ENCODE measurements around the gene CUX1. TPM values are rescaled to one million over a fixed set of nuclear protein-coding genes. Genes with fewer than 3 reads are reported as not detected.

The CUX1 gene
- total RNA-seq, 4 donors from 2014 or later = 40.0 to 55.9 (median 47.3) TPM

DNA sequence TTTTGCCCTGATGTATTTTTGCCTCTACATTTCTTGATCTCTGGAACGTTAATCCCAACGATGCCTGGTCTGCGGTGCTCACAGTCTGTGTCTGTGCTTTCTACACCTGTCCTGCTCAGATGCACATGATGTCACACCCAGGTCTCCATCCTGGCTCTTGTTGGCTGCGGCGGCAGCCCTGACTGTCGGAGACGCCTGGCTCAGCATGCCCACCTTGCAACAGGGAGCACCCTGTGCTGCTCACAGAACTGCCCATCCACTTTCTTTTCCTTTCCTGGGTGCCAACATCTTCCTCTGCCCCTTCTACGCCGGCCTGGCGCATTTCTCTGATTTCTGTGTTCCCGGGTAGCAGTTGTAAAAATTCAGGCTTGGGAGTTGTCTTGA, 106.2 kb downstream of the CUX1 start:
- WGBS, 2 donors = 89 to 95% methylated on average over 7 to 11 of the region's 11 CpGs

DNA sequence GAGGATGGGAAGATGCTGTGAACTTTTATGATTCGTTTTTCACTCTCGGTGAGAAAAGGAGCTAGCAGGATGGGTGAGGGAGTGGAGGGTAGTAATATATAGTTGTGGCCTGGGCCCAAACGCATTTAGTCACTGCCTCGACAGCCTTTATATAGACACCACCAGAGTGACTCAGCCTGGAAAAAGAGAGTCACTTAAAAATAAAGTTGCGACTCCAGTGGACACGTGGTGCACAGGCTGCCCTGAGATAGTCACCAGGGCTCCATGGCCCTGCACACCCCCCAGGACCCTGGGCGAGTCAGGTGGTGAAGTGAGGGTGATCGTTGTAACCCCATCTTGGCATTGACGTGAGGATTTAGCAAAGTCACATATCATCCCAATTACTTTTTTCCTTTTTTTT, 106.7 kb downstream of the CUX1 start:
- TF ChIP-seq CTCF (IDR thresholded peaks at IDR 0.05) = no peak
- no peak for TF ChIP-seq POLR2A (IDR thresholded peaks at IDR 0.05)
- no peak overlapping the region for H3K4me3 ChIP-seq
- H3K9me3 ChIP-seq = no peaks in the 10 kb centered on the region
- WGBS, 2 donors = 62 to 64% methylated on average over 9 of the region's 9 CpGs
- H3K4me1 ChIP-seq = peaks cover 0 to 9% (median 0%) of the 10 kb centered on the region in 3 donors
- H3K27me3 ChIP-seq = no peaks in the 10 kb centered on the region
- no peak for DNase-seq
- peaks cover 0 to 7% (median 5%) of the 10 kb centered on the region in 3 donors for H3K36me3 ChIP-seq
- intact Hi-C loops (cut with DNase I) = no loop called here
- peak overlapping the region in 2 of 4 donors; percentile 36 to 44 for H3K27ac ChIP-seq

More for the DNA sequence above, 106.2 kb downstream of the CUX1 start:
- Histone ChIP-seq H3K27me3 (no peaks in the 10 kb centered on the region), H3K27ac (peak overlapping the region in 2 of 4 donors; percentile 36 to 44), H3K4me1 (peaks cover 0 to 9% (median 0%) of the 10 kb centered on the region in 3 donors), H3K4me3 (no peak overlapping the region), H3K9me3 (no peaks in the 10 kb centered on the region), H3K36me3 (peaks cover 0 to 12% (median 6%) of the 10 kb centered on the region in 3 donors)
- TF ChIP-seq POLR2A (IDR thresholded peaks at IDR 0.05) (no peak), CTCF (IDR thresholded peaks at IDR 0.05) (no peak)
- intact Hi-C loops (cut with DNase I) = no loop called here
- DNase-seq = no peak

DNA sequence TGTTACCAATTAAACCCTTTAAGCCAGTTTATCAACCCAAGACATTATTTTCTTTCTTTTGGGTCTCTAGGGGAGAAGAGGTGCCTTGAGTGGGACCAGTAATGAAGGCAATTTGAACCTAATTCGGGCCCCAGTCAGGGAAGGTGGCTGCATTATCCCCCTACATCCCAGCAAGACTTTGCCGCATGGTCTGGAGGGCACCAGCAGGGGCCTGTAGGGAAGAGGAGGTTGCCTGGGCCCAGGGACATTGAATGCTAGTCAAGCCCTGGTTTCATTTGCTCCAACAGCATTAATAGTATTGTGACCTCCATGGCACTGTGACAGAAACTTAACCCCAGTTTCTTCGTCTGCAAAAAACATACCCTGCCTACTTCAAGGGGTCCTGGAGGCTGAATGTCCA, 108.8 kb downstream of the CUX1 start:
- TF ChIP-seq CTCF (IDR thresholded peaks at IDR 0.05) = no peak
- no peak for TF ChIP-seq POLR2A (IDR thresholded peaks at IDR 0.05)
- Histone ChIP-seq H3K27me3 (no peaks in the 10 kb centered on the region), H3K9me3 (no peaks in the 10 kb centered on the region), H3K36me3 (no peaks in the 10 kb centered on the region), H3K4me1 (peaks cover 0 to 9% (median 0%) of the 10 kb centered on the region in 3 donors), H3K4me3 (no peak overlapping the region), H3K27ac (no peak overlapping the region)
- intact Hi-C loops (cut with DNase I) = no loop called here
- 69 to 81% methylated on average over 2 of the region's 3 CpGs for WGBS, 2 donors
- DNase-seq = no peak

- DNase-seq = no peak
- Histone ChIP-seq H3K4me3 (no peak overlapping the region), H3K36me3 (no peaks in the 10 kb centered on the region), H3K27ac (peak overlapping the region in 1 of 4 donors; percentile 30), H3K27me3 (no peaks in the 10 kb centered on the region), H3K4me1 (peaks cover 0 to 9% (median 0%) of the 10 kb centered on the region in 3 donors), H3K9me3 (no peaks in the 10 kb centered on the region)
- TF ChIP-seq CTCF (IDR thresholded peaks at IDR 0.05) = no peak
- TF ChIP-seq POLR2A (IDR thresholded peaks at IDR 0.05) = no peak
- 88 to 92% methylated on average over 4 to 6 of the region's 6 CpGs for WGBS, 2 donors
- intact Hi-C loops (cut with DNase I) = no loop called here
Measured at GRCh38 chr7:101927389-101927788, 110.0 kb downstream of the CUX1 start.

DNA sequence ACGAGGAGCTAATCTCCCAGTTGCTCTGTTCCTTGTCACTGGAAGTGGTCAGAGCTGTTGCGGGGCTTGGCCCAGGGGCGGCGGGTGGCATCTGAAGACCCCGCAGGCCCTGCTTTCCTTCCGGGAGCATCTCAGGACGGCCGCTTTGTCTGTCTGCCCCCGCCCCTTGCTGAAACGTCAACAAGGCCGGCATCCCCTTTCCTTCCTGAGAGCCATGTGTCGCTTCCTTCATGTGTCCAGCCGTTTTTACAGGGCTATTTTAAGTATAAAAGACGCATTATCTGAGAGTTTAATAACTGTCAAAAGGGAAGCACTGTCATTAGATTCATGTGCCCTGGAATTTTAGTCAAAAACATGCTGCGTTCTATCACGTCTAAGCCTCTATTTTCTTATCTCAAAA, 110.4 kb downstream of the CUX1 start:
- TF ChIP-seq POLR2A (IDR thresholded peaks at IDR 0.05) = no peak
- TF ChIP-seq CTCF (IDR thresholded peaks at IDR 0.05) = no peak
- Histone ChIP-seq H3K36me3 (no peaks in the 10 kb centered on the region), H3K27ac (peak overlapping the region in 1 of 4 donors; percentile 30), H3K27me3 (no peaks in the 10 kb centered on the region), H3K4me3 (no peak overlapping the region), H3K4me1 (peaks cover 0 to 9% (median 0%) of the 10 kb centered on the region in 3 donors), H3K9me3 (no peaks in the 10 kb centered on the region)
- DNase-seq = no peak
- intact Hi-C loops (cut with DNase I) = no loop called here
- WGBS, 2 donors = 68 to 72% methylated on average over 16 of the region's 16 CpGs

Data from esophagus squamous epithelium (tissue), 5 donors.